Neutrophil (primary cell): ENCODE measurements around the gene ACAA1.
"Not testable (repeated sequence)": the region's sequence is repeated elsewhere in the genome, so short reads cannot be mapped to it uniquely, and the experiment has no call there.

ENCODE experiments used
- H3K27ac ChIP-seq: fragments of 200-600 bp; sonication (generic); 2 replicates; pipeline ENCODE4 v1.5.1; 2016; ENCODE audit warnings: mild to moderate bottlenecking, moderate library complexity
- H3K27me3 ChIP-seq: fragments of 200-600 bp; sonication (generic); 2 replicates; pipeline ENCODE4 v1.6.0; 2016; ENCODE audit warnings: mild to moderate bottlenecking
- H3K36me3 ChIP-seq: fragments of 200-600 bp; sonication (generic); 2 replicates; pipeline ENCODE4 v1.5.1; 2017
- H3K4me1 ChIP-seq, 2 experiments: fragments of 200-600 bp in 1 of 2; sonication (generic) in 1 of 2; 1 replicate in 1 of 2; 2 replicates in 1 of 2; pipeline versions ENCODE4 v1.5.1 to v1.6.1; 2013 to 2016; ENCODE audit warnings: low read depth in 1 of 2, low read length in 1 of 2, mild to moderate bottlenecking in 1 of 2, moderate library complexity in 1 of 2; ENCODE audit not compliant: control insufficient read depth in 1 of 2, insufficient read depth in 1 of 2
- H3K4me3 ChIP-seq, 2 experiments: fragments of 200-600 bp in 1 of 2; sonication (generic) in 1 of 2; 1 replicate in 1 of 2; 2 replicates in 1 of 2; pipeline ENCODE4 v1.5.1; 2013 to 2016; ENCODE audit warnings: low read depth in 1 of 2, low read length in 1 of 2, mild to moderate bottlenecking in 1 of 2, moderate library complexity in 1 of 2
- H3K9me3 ChIP-seq: fragments of 200-600 bp; sonication (generic); 2 replicates; pipeline ENCODE4 v1.5.1; 2016
- CTCF ChIP-seq: fragments of 200-600 bp; sonication (generic); IDR thresholded peaks from 2 replicates; pipeline ENCODE4 v1.5.1; 2016; ENCODE audit warnings: antibody characterized with exemption

ACAA1 gene

GRCh38 chr3:38138349-38139190 lies 1.6 kb upstream of the ACAA1 start, which contains the start of gene MYD88:
Gene MYD88 (plus strand): TSS chr3:38138661. CDS start chr3:38138701, 40 bp downstream.
- H3K36me3 ChIP-seq = peaks cover 49% of the 10 kb centered on the region
- H3K27ac ChIP-seq = peak within 1 kb of the TSS; percentile 94

GRCh38 chr3:38137615-38138348 lies 855 bp upstream of the ACAA1 start:
- Histone ChIP-seq H3K27ac (peak overlapping the region; percentile 94), H3K36me3 (peaks cover 54% of the 10 kb centered on the region), H3K27me3 (no peaks in the 10 kb centered on the region), H3K9me3 (no peaks in the 10 kb centered on the region), H3K4me3 (peak overlapping the region; percentile 88 to 97), H3K4me1 (peaks cover 71 to 79% of the 10 kb centered on the region in 2 experiments)
- TF ChIP-seq CTCF = no peak

More at GRCh38 chr3:38138349-38139190, 1.6 kb upstream of the ACAA1 start, which contains the start of gene MYD88:
- peaks cover 63 to 80% of the 10 kb centered on the region in 2 experiments for H3K4me1 ChIP-seq
- H3K9me3 ChIP-seq = no peaks in the 10 kb centered on the region
- H3K4me3 ChIP-seq = peak within 1 kb of the TSS; percentile 88 to 97
- TF ChIP-seq CTCF = no peak
- no peaks in the 10 kb centered on the region for H3K27me3 ChIP-seq

- H3K4me1 ChIP-seq = peaks cover 66 to 80% of the 10 kb centered on the region in 2 experiments
- peak overlapping the region; percentile 88 to 97 for H3K4me3 ChIP-seq
- no peak for TF ChIP-seq CTCF
- H3K36me3 ChIP-seq = peaks cover 54% of the 10 kb centered on the region
- peak overlapping the region; percentile 94 for H3K27ac ChIP-seq
- no peaks in the 10 kb centered on the region for H3K9me3 ChIP-seq
- no peaks in the 10 kb centered on the region for H3K27me3 ChIP-seq
Observed at GRCh38 chr3:38136393-38136776, 542 bp downstream of the ACAA1 start.

- peaks cover 54% of the 10 kb centered on the region for H3K36me3 ChIP-seq
- H3K9me3 ChIP-seq, H3K27me3 ChIP-seq: not testable (repeated sequence)
- peak overlapping the region; percentile 94 for H3K27ac ChIP-seq
- peak overlapping the region; percentile 88 to 97 for H3K4me3 ChIP-seq
- H3K4me1 ChIP-seq = peaks cover 59 to 73% of the 10 kb centered on the region in 2 experiments
Observed at GRCh38 chr3:38135621-38136277, 1.2 kb downstream of the ACAA1 start.

- H3K4me3 ChIP-seq = peak overlapping the region in 1 of 2 experiments; percentile 97
- not testable (repeated sequence) for H3K9me3 ChIP-seq, H3K27me3 ChIP-seq
- peaks cover 58% of the 10 kb centered on the region for H3K36me3 ChIP-seq
- H3K27ac ChIP-seq = peak overlapping the region; percentile 94
- peaks cover 48 to 62% of the 10 kb centered on the region in 2 experiments for H3K4me1 ChIP-seq
Observed at GRCh38 chr3:38134517-38135143, 2.3 kb downstream of the ACAA1 start.
